HCT116 (cell line): Measurements from ENCODE around the gene IL17RA. TPM values are rescaled to one million over a fixed set of nuclear protein-coding genes. Genes with fewer than 3 reads are reported as not detected.

Experiments used
- ATAC-seq: fragments of 200-7000 bp; cut with Tn5 transposase; 2 replicates; pipeline ENCODE4 v1.9.1; 2020; ENCODE audit warnings: mild to moderate bottlenecking, moderate library complexity
- BruUV-seq: library from RNA; stranded (reverse); fragments of 400-500 nt; replicated peaks from 2 replicates; lab custom pipeline; 2021; lab: Mats Ljungman, UMichigan
- CTCF ChIA-PET: fragments of 300-600 bp; sonication (Branson Sonifier 250); formaldehyde crosslinking; loops from one replicate; lab custom pipeline; 2021; ENCODE audit warnings: antibody characterized with exemption; lab: Charles Lee
- POLR2A ChIA-PET: fragments of 300-600, 350-600 bp; sonication (Branson Sonifier 250); formaldehyde crosslinking; loops from one replicate; lab custom pipeline; 2021; ENCODE audit warnings: antibody characterized with exemption; lab: Charles Lee
- RAD21 ChIA-PET, 2 experiments: fragments of 300-600 bp; sonication (Branson Sonifier 250); formaldehyde crosslinking; loops; one replicate each; lab custom pipeline; 2023; ENCODE audit warnings: low total read pairs in 2 of 2; ENCODE audit not compliant: uncharacterized antibody in 2 of 2, unreplicated experiment in 2 of 2, low non-redundant PET in 1 of 2; lab: Charles Lee
- DNase-seq: peaks from one replicate; pipeline ENCODE4 v3.0.0-alpha.2; 2010; ENCODE audit warnings: low read depth, low spot score
- H2AFZ ChIP-seq: fragments of 200-600 bp; shearing (Covaris generic), sonication (generic); 2 replicates; pipeline ENCODE4 v1.6.1; 2017; ENCODE audit warnings: low read depth, mixed run types, mixed read lengths, antibody characterized with exemption, low read length; ENCODE audit not compliant: poor library complexity, severe bottlenecking
- H3K27ac ChIP-seq: 2 replicates; pipeline ENCODE4 v1.5.1; 2012; ENCODE audit warnings: low read depth, low read length
- H3K27me3 ChIP-seq: fragments of 200-600 bp; sonication (generic); 2 replicates; pipeline ENCODE4 v1.6.1; 2016; ENCODE audit warnings: mixed run types, low read length, mixed read lengths; ENCODE audit not compliant: insufficient read depth
- H3K36me3 ChIP-seq, 2 experiments: fragments of 200-500 bp in 1 of 2; fragments of 200-600 bp in 1 of 2; sonication (Bioruptor generic) in 1 of 2; sonication (generic) in 1 of 2; 2 replicates each; pipeline versions ENCODE4 v1.5.1 to v1.6.1; 2014 to 2016; ENCODE audit warnings: low read length in 2 of 2, inconsistent platforms in 1 of 2, mixed read lengths in 1 of 2, mixed run types in 1 of 2; ENCODE audit not compliant: insufficient read depth in 2 of 2, control insufficient read depth in 1 of 2
- H3K4me1 ChIP-seq, 2 experiments: fragments of 200-600 bp in 1 of 2; sonication (generic) in 1 of 2; 2 replicates each; pipeline versions ENCODE4 v1.5.1 to v1.6.1; 2012 to 2017; ENCODE audit warnings: low read length in 2 of 2, inconsistent platforms in 1 of 2, mild to moderate bottlenecking in 1 of 2, mixed read lengths in 1 of 2, mixed run types in 1 of 2, moderate library complexity in 1 of 2; ENCODE audit not compliant: insufficient read depth in 2 of 2, control insufficient read depth in 1 of 2
- H3K4me2 ChIP-seq: fragments of 200-600 bp; sonication (generic); 2 replicates; pipeline ENCODE4 v1.6.1; 2017; ENCODE audit warnings: mixed run types, low read length, mixed read lengths
- H3K4me3 ChIP-seq, 2 experiments: fragments of 200-600 bp in 1 of 2; sonication (generic) in 1 of 2; replicated peaks in 1 of 2; 2 replicates each; pipeline ENCODE4 v1.5.1; 2011 to 2016; ENCODE audit warnings: low read length in 2 of 2, control low read depth in 1 of 2, low read depth in 1 of 2, mild to moderate bottlenecking in 1 of 2, mixed read lengths in 1 of 2, mixed run types in 1 of 2
- H3K79me2 ChIP-seq: fragments of 200-600 bp; sonication (generic); 2 replicates; pipeline ENCODE4 v1.6.1; 2017; ENCODE audit warnings: mild to moderate bottlenecking, mixed run types, low read length, moderate library complexity, mixed read lengths; ENCODE audit not compliant: insufficient read depth
- H3K9ac ChIP-seq: fragments of 200-600 bp; sonication (generic); 2 replicates; pipeline ENCODE4 v1.6.1; 2016; ENCODE audit warnings: low read length, mixed read lengths
- H3K9me2 ChIP-seq: fragments of 200-600 bp; sonication (generic), shearing (Covaris generic); 2 replicates; pipeline ENCODE4 v1.6.1; 2017; ENCODE audit warnings: mixed run types, mild to moderate bottlenecking, moderate library complexity; ENCODE audit not compliant: insufficient read depth
- H3K9me3 ChIP-seq, 2 experiments: fragments of 200-500 bp in 1 of 2; fragments of 200-600 bp in 1 of 2; sonication (Bioruptor generic) in 1 of 2; sonication (generic) in 1 of 2; 2 replicates each; pipeline ENCODE4 v1.6.1; 2014 to 2017; ENCODE audit warnings: low read length in 2 of 2, mixed read lengths in 2 of 2, inconsistent platforms in 1 of 2, low read depth in 1 of 2, mild to moderate bottlenecking in 1 of 2, mixed run types in 1 of 2, moderate library complexity in 1 of 2; ENCODE audit not compliant: control insufficient read depth in 1 of 2, insufficient read depth in 1 of 2
- H4K20me1 ChIP-seq: fragments of 200-600 bp; sonication (generic), shearing (Covaris generic); 2 replicates; pipeline ENCODE4 v1.6.1; 2017; ENCODE audit warnings: mixed run types, mild to moderate bottlenecking, moderate library complexity; ENCODE audit not compliant: insufficient read depth
- ATF3 ChIP-seq: IDR thresholded peaks from 2 replicates; pipeline ENCODE4 v1.6.1; 2012
- CBX3 ChIP-seq: IDR thresholded peaks from 2 replicates; pipeline ENCODE4 v1.6.1; 2012; ENCODE audit warnings: low read depth
- ELF1 ChIP-seq: IDR thresholded peaks from 2 replicates; pipeline ENCODE4 v1.6.1; 2012; ENCODE audit warnings: low read depth, borderline replicate concordance
- EZH2 ChIP-seq: fragments of 200-600 bp; sonication (generic); IDR thresholded peaks from 2 replicates; pipeline ENCODE4 v1.6.1; 2017; ENCODE audit warnings: antibody characterized with exemption, mixed run types
- EZH2phosphoT487 ChIP-seq: fragments of 200-600 bp; IDR thresholded peaks from 2 replicates; pipeline ENCODE4 v1.6.1; 2018; ENCODE audit warnings: antibody characterized with exemption, borderline replicate concordance
- FOSL1 ChIP-seq: IDR thresholded peaks from 2 replicates; pipeline ENCODE4 v1.6.1; 2012; ENCODE audit warnings: low read depth
- JUND ChIP-seq: IDR thresholded peaks from 2 replicates; pipeline ENCODE4 v1.6.1; 2012
- MAX ChIP-seq: IDR thresholded peaks from 2 replicates; pipeline ENCODE4 v1.6.1; 2012
- POLR2A ChIP-seq: IDR thresholded peaks from 2 replicates; pipeline ENCODE4 v1.7.0; 2011; ENCODE audit warnings: borderline replicate concordance; ENCODE audit not compliant: insufficient read depth, insufficient read length; ENCODE audit errors: extremely low read depth
- POLR2AphosphoS5 ChIP-seq: IDR thresholded peaks from 2 replicates; pipeline ENCODE4 v1.6.1; 2011; ENCODE audit warnings: mild to moderate bottlenecking, low read depth, low read length, moderate library complexity
- RAD21 ChIP-seq: IDR thresholded peaks from 2 replicates; pipeline ENCODE4 v1.6.1; 2012; ENCODE audit warnings: low read depth, mild to moderate bottlenecking
- SIN3A ChIP-seq: IDR thresholded peaks from 2 replicates; pipeline ENCODE4 v1.6.1; 2012; ENCODE audit warnings: low read depth
- YY1 ChIP-seq: IDR thresholded peaks from 2 replicates; pipeline ENCODE4 v1.6.1; 2011; ENCODE audit warnings: low read length, low read depth, moderate library complexity, mild to moderate bottlenecking; ENCODE audit not compliant: insufficient replicate concordance; ENCODE audit errors: extremely low read depth
- ZBTB33 ChIP-seq: IDR thresholded peaks from 2 replicates; pipeline ENCODE4 v1.6.1; 2011; ENCODE audit warnings: mild to moderate bottlenecking, low read length, moderate library complexity; ENCODE audit not compliant: insufficient replicate concordance; ENCODE audit errors: extremely low read depth
- ZNF274 ChIP-seq: fragments of 200-500 bp; sonication (Bioruptor generic); IDR thresholded peaks from 2 replicates; pipeline ENCODE4 v1.6.1; 2014; ENCODE audit warnings: mild to moderate bottlenecking, low read depth, low read length, inconsistent platforms
- intact Hi-C: fragments of 100-400 bp; cut with micrococcal nuclease; formaldehyde crosslinking; loops from 2 replicates; pipeline ENCODE4 v1.10.0; 2022
- total RNA-seq: library from RNA; stranded (reverse); gene quantifications from one replicate; pipeline ENCODE4 v1.2.1, GENCODE V29; 2021; ENCODE audit not compliant: unreplicated experiment

Gene IL17RA
- total RNA-seq, 1 experiment from 2014 or later: 17.3 TPM

DNA sequence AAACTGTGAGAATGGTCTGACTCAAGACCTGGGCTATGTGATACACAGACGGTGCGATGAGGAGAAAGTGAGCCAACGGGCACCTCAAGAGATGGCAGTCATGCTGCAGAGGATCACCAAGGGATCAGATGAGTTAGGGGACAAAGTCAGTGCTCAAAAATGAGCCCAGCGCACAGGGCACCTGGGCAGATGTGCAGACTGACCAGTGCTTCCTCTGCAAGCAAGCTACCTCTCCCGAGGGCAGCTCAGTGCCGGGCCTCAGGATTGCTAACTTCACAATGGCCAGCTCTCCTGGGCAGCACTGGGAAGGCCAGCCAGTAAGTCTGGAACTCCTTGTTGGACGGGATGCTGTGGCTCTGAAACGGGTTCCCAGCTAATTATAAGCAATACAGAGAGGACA, 59.0 kb downstream of the IL17RA start:
- no peaks in the 10 kb centered on the region for H3K9me2 ChIP-seq
- H2AFZ ChIP-seq: no peak overlapping the region
- ChIA-PET CTCF (no interaction called here), RAD21 (no interaction called here), POLR2A (no interaction called here)
- no peak overlapping the region for H3K4me3 ChIP-seq
- no peaks in the 10 kb centered on the region for H3K27me3 ChIP-seq
- H3K79me2 ChIP-seq: peaks cover 25% of the 10 kb centered on the region
- no peak for DNase-seq
- H3K27ac ChIP-seq: no peak overlapping the region
- peaks cover 28 to 32% of the 10 kb centered on the region in 2 experiments; a peak in 3 of 4 replicates for H3K36me3 ChIP-seq
- no peak for TF ChIP-seq POLR2A
- TF ChIP-seq CBX3: no peak
- no peak for TF ChIP-seq JUND
- no peak for TF ChIP-seq RAD21
- TF ChIP-seq EZH2: no peak
- TF ChIP-seq SIN3A: no peak
- no peak for ATAC-seq
- intact Hi-C loops: no loop called here
- no peak overlapping the region for H3K4me2 ChIP-seq
- H3K9me3 ChIP-seq: no peaks in the 10 kb centered on the region
- H3K9ac ChIP-seq: no peak overlapping the region
- H3K4me1 ChIP-seq: no peaks in the 10 kb centered on the region
- H4K20me1 ChIP-seq: no peaks in the 10 kb centered on the region
- BruUV-seq: no TSS peak

- ChIA-PET POLR2A (interaction anchor here (0.8 kb wide), 1 partner anchor 12 kb away, joined by 3 read pairs; no protein-coding TSS in a partner anchor), RAD21 (no interaction called here), CTCF (interaction anchor here (1.4 kb wide), 1 partner anchor 26 kb away, joined by 5 read pairs; no protein-coding TSS in a partner anchor)
- DNase-seq: no peak
- intact Hi-C loops: no loop called here
- H3K79me2 ChIP-seq: peaks cover 38% of the 10 kb centered on the region
- no peak overlapping the region for H3K4me3 ChIP-seq
- no peak overlapping the region for H3K4me2 ChIP-seq
- no peak overlapping the region for H2AFZ ChIP-seq
- no peaks in the 10 kb centered on the region for H3K9me3 ChIP-seq
- H3K27ac ChIP-seq: no peak overlapping the region
- ATAC-seq: no peak
- H3K27me3 ChIP-seq: no peaks in the 10 kb centered on the region
- no peaks in the 10 kb centered on the region for H3K9me2 ChIP-seq
- no peaks in the 10 kb centered on the region for H3K4me1 ChIP-seq
- peaks cover 28 to 33% of the 10 kb centered on the region in 2 experiments; a peak in 3 of 4 replicates for H3K36me3 ChIP-seq
- H4K20me1 ChIP-seq: no peaks in the 10 kb centered on the region
- BruUV-seq: no TSS peak
- H3K9ac ChIP-seq: no peak overlapping the region
- TF ChIP-seq FOSL1: no peak
- no peak for TF ChIP-seq MAX
- no peak for TF ChIP-seq POLR2AphosphoS5
- TF ChIP-seq SIN3A: no peak
- TF ChIP-seq ZBTB33: no peak
- TF ChIP-seq YY1: no peak
- TF ChIP-seq EZH2phosphoT487: no peak
- no peak for TF ChIP-seq ZNF274
- TF ChIP-seq ATF3: no peak
- no peak for TF ChIP-seq ELF1
Measured at GRCh38 chr22:17145021-17145680, 60.4 kb downstream of the IL17RA start.
